Hepatocyte (in vitro differentiated cells): ENCODE data around the gene MEIS1. TPM values are rescaled to one million over a fixed set of nuclear protein-coding genes. Genes with fewer than 3 reads are reported as not detected.
A peak's percentile ranks its signal among the peaks of the same experiment; 100 is the strongest.

Experiments
- DNase-seq: peaks from one replicate; pipeline ENCODE4 v3.0.0-alpha.2; 2016; ENCODE audit warnings: low spot score
- H2AFZ ChIP-seq: fragments of 200-600 bp; sonication (generic); 2 replicates; pipeline ENCODE4 v1.6.0; 2016; ENCODE audit warnings: antibody characterized with exemption, mild to moderate bottlenecking
- H3K27ac ChIP-seq: fragments of 200-600 bp; sonication (generic); 2 replicates; pipeline ENCODE4 v1.5.1; 2016; ENCODE audit warnings: mild to moderate bottlenecking
- H3K27me3 ChIP-seq: fragments of 200-600 bp; sonication (generic); 2 replicates; pipeline ENCODE4 v1.6.1; 2016
- H3K36me3 ChIP-seq: fragments of 200-600 bp; sonication (generic); replicated peaks from 2 replicates; pipeline ENCODE4 v1.5.1; 2016; ENCODE audit warnings: low read depth; ENCODE audit not compliant: insufficient read depth
- H3K4me1 ChIP-seq: fragments of 200-600 bp; sonication (generic); 2 replicates; pipeline ENCODE4 v1.5.1; 2016; ENCODE audit warnings: mild to moderate bottlenecking, moderate library complexity; ENCODE audit not compliant: insufficient read depth
- H3K4me2 ChIP-seq: fragments of 200-600 bp; sonication (generic); 2 replicates; pipeline ENCODE4 v1.6.0; 2016
- H3K4me3 ChIP-seq: fragments of 200-600 bp; sonication (generic); 2 replicates; pipeline ENCODE4 v1.5.1; 2016; ENCODE audit warnings: mild to moderate bottlenecking
- H3K79me2 ChIP-seq: fragments of 200-600 bp; sonication (generic); 2 replicates; pipeline ENCODE4 v1.6.0; 2017; ENCODE audit warnings: mild to moderate bottlenecking
- H3K9me2 ChIP-seq: fragments of 200-600 bp; sonication (generic); replicated peaks from 2 replicates; pipeline ENCODE4 v1.6.0; 2017; ENCODE audit warnings: mild to moderate bottlenecking; ENCODE audit not compliant: insufficient read depth
- H3K9me3 ChIP-seq: fragments of 200-600 bp; sonication (generic); 2 replicates; pipeline ENCODE4 v1.5.1; 2016; ENCODE audit warnings: low read depth, mild to moderate bottlenecking
- H4K20me1 ChIP-seq: fragments of 200-600 bp; sonication (generic); 2 replicates; pipeline ENCODE4 v1.6.0; 2016; ENCODE audit warnings: mild to moderate bottlenecking; ENCODE audit not compliant: insufficient read depth, poor library complexity, severe bottlenecking
- EZH2 ChIP-seq: fragments of 200-600 bp; sonication (generic); IDR thresholded peaks from 2 replicates; pipeline ENCODE4 v1.6.1; 2016; ENCODE audit warnings: antibody characterized with exemption, mild to moderate bottlenecking, borderline replicate concordance
- EZH2phosphoT487 ChIP-seq: fragments of 200-600 bp; sonication (generic); IDR thresholded peaks from one replicate; pipeline ENCODE4 v1.6.1; 2018; ENCODE audit warnings: antibody characterized with exemption, mild to moderate bottlenecking, low read depth, moderate library complexity; ENCODE audit not compliant: unreplicated experiment, severe bottlenecking
- WGBS: methylation state at CpG from one replicate; pipeline ENCODE4 v1.1.6; 2016; ENCODE audit warnings: low lambda C conversion rate; ENCODE audit errors: missing lambda C conversion rate; 5-methylcytosine and 5-hydroxymethylcytosine counted together
- polyA plus RNA-seq: library from polyadenylated mRNA; unstranded; fragments of >200 nt; fragmentation: Nextera tagmentation; extraction: Ambion mirVana; gene quantifications from 2 replicates; pipeline ENCODE4 v1.2.1, GENCODE V29; 2016
- total RNA-seq: library from RNA; depleted of rRNA; stranded (reverse); fragments of >200 nt; gene quantifications from 2 replicates; pipeline ENCODE4 v1.2.3, GENCODE V29; 2014
- TF ChIP-seq, protein P1 (sequence below): fragments of 200-600 bp; sonication (generic); IDR thresholded peaks from 2 replicates; pipeline ENCODE4 v1.5.1; 2016; ENCODE audit warnings: antibody characterized with exemption, mild to moderate bottlenecking; ENCODE audit not compliant: poor library complexity

Gene MEIS1
- total and polyA plus RNA-seq, 2 experiments from 2014 or later: 29.6 to 35.5 TPM

DNA sequence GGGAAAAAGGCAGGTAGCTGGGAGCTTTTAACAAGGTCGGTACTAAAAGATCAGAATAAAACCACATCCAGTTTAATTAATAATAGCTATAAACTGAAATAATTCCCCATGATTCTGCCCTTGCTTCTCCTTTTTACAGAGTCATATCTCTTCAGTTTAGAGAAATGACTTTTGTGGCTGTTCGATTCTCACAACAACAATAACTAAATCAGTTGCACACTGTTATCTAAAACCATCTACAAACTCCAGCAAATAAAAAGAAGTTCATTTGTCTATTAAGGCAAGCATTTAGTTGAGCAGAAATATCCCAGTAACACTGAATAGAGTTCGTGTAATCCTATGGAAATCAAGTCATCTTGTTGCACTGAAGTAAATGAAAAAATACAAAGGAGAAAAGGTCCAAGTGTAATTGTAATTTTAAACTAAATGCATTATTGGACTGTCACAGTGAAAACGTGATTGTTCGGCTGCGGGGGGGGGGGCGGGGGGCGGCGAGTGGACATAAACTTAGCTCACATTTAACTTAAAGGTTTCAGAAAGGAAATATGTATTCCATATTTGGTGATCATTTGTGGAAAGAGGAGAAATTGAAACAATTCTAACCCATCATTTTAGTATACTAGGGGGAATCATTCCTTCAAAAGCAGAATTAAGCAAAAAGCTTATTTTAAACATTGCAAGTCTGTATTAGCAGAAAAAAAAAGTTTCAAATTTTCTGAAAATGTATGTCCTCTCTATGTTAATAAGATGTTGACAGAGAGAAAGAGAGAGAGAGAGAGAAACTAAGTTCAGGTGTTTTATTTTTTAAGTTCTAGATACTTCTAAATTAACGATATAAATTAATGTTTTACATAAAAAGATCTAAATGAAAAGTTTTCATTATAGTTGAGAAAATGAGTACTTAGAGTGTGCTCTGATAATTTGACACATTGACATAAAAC, 144.5 kb downstream of the MEIS1 start:
- H3K4me1 ChIP-seq: peaks cover 27% of the 10 kb centered on the region
- TF ChIP-seq, protein P1, sequence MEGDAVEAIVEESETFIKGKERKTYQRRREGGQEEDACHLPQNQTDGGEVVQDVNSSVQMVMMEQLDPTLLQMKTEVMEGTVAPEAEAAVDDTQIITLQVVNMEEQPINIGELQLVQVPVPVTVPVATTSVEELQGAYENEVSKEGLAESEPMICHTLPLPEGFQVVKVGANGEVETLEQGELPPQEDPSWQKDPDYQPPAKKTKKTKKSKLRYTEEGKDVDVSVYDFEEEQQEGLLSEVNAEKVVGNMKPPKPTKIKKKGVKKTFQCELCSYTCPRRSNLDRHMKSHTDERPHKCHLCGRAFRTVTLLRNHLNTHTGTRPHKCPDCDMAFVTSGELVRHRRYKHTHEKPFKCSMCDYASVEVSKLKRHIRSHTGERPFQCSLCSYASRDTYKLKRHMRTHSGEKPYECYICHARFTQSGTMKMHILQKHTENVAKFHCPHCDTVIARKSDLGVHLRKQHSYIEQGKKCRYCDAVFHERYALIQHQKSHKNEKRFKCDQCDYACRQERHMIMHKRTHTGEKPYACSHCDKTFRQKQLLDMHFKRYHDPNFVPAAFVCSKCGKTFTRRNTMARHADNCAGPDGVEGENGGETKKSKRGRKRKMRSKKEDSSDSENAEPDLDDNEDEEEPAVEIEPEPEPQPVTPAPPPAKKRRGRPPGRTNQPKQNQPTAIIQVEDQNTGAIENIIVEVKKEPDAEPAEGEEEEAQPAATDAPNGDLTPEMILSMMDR: no peak
- TF ChIP-seq EZH2 (no peak), EZH2phosphoT487 (no peak)
- no peaks in the 10 kb centered on the region for H3K79me2 ChIP-seq
- no peaks in the 10 kb centered on the region for H3K36me3 ChIP-seq
- no peaks in the 10 kb centered on the region for H3K9me3 ChIP-seq
- DNase-seq: no peak
- peak overlapping the region; percentile 89 for H3K27ac ChIP-seq
- H3K27me3 ChIP-seq: peaks cover 71% of the 10 kb centered on the region
- H3K9me2 ChIP-seq: no peaks in the 10 kb centered on the region
- peak overlapping the region; percentile 96 for H3K4me2 ChIP-seq
- no peak overlapping the region for H3K4me3 ChIP-seq
- 21% methylated on average over 10 of the region's 10 CpGs for WGBS
- no peaks in the 10 kb centered on the region for H4K20me1 ChIP-seq
- no peak overlapping the region for H2AFZ ChIP-seq

DNA sequence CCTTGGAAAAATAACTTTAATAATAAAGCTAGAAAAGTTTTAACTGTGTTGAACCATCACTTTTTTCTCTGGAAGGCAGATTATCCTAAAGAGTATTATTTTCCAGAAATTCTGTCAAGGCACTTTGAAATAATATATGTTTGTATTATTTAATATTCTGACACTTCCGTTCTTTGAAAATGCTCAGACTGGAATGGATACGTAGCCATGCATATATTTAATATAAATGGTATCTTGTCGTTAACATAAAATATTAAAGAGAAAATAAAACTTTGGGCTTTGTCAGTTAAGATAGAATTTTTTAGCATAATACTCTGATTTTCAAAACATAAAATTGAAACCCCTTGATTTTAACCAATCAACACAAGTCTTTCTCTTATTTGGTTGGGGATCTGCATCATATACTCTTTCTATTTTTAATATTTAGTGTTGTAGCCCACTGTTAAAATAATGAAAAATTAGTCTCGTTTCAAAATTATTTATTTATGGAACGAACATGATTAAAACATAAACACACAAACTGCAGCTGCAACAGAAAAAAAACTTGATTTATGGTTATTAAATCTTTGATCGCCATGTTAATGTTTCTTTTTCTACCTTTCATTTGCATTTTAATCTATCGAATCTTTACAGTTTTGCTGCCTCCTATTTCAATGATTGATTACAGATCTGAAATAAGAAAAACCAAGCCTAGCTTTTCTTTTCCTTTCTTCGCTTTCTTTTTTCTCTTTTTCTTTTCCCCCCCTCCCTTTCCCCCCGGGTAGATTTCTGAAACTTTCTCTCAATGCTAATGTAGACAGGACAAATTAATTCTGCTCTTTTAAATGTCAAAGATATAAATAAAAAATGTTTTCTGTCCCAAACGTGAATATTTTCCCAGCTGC, 145.5 kb downstream of the MEIS1 start:
- Histone ChIP-seq H3K4me3 (no peak overlapping the region), H3K4me2 (peak overlapping the region; percentile 96), H4K20me1 (no peaks in the 10 kb centered on the region), H2AFZ (no peak overlapping the region), H3K27ac (peak overlapping the region; percentile 89), H3K79me2 (no peaks in the 10 kb centered on the region), H3K9me2 (no peaks in the 10 kb centered on the region), H3K9me3 (no peaks in the 10 kb centered on the region), H3K4me1 (peaks cover 27% of the 10 kb centered on the region), H3K27me3 (peaks cover 76% of the 10 kb centered on the region), H3K36me3 (no peaks in the 10 kb centered on the region)
- 24% methylated on average over 10 of the region's 10 CpGs for WGBS
- TF ChIP-seq, protein P1: no peak
- TF ChIP-seq EZH2 (no peak), EZH2phosphoT487 (no peak)
- no peak for DNase-seq

- under 1% methylated on average over 55 of the region's 57 CpGs for WGBS
- peak; percentile 28 for DNase-seq
- Histone ChIP-seq H3K4me3 (peak overlapping the region; percentile 44), H3K9me2 (no peaks in the 10 kb centered on the region), H2AFZ (peak overlapping the region; percentile 36), H3K27ac (peak overlapping the region; percentile 89), H3K36me3 (no peaks in the 10 kb centered on the region), H4K20me1 (no peaks in the 10 kb centered on the region), H3K4me1 (peaks cover 23% of the 10 kb centered on the region), H3K4me2 (peak overlapping the region; percentile 96), H3K27me3 (peaks cover 80% of the 10 kb centered on the region), H3K79me2 (no peaks in the 10 kb centered on the region), H3K9me3 (no peaks in the 10 kb centered on the region)
- TF ChIP-seq EZH2 (peak; percentile 88), EZH2phosphoT487 (no peak)
- TF ChIP-seq, protein P1: no peak
These were observed 146.6 kb downstream of the MEIS1 start for GRCh38 chr2:66581339-66582103.
